GM12878 (cell line): ENCODE data around the gene RASGRF2.

ENCODE experiments used
- POLR2AphosphoS5 ChIP-seq: IDR thresholded peaks from 2 replicates; pipeline ENCODE4 v1.6.1; 2011; ENCODE audit warnings: mild to moderate bottlenecking, low read length, inconsistent platforms
- SREBF1 ChIP-seq: IDR thresholded peaks from 2 replicates; pipeline ENCODE4 v1.6.1; 2012; ENCODE audit warnings: mild to moderate bottlenecking, low read length
- TF ChIP-seq, protein P1 (sequence below), 3 experiments: IDR thresholded peaks in 2 of 3; conservative IDR thresholded peaks in 1 of 3; 2 replicates each; pipeline ENCODE4 v1.5.1; 2011; ENCODE audit warnings: low read depth in 3 of 3, low read length in 3 of 3, mild to moderate bottlenecking in 3 of 3, control low read depth in 2 of 3, moderate library complexity in 2 of 3, inconsistent platforms in 1 of 3, mixed read lengths in 1 of 3; ENCODE audit not compliant: control insufficient read depth in 2 of 3, insufficient read depth in 1 of 3; ENCODE audit errors: extremely low read depth in 1 of 3

GRCh38 chr5:81035522-81035921, 75.4 kb downstream of the RASGRF2 start:
- no peak for TF ChIP-seq SREBF1
- TF ChIP-seq POLR2AphosphoS5 = no peak
- TF ChIP-seq, protein P1, sequence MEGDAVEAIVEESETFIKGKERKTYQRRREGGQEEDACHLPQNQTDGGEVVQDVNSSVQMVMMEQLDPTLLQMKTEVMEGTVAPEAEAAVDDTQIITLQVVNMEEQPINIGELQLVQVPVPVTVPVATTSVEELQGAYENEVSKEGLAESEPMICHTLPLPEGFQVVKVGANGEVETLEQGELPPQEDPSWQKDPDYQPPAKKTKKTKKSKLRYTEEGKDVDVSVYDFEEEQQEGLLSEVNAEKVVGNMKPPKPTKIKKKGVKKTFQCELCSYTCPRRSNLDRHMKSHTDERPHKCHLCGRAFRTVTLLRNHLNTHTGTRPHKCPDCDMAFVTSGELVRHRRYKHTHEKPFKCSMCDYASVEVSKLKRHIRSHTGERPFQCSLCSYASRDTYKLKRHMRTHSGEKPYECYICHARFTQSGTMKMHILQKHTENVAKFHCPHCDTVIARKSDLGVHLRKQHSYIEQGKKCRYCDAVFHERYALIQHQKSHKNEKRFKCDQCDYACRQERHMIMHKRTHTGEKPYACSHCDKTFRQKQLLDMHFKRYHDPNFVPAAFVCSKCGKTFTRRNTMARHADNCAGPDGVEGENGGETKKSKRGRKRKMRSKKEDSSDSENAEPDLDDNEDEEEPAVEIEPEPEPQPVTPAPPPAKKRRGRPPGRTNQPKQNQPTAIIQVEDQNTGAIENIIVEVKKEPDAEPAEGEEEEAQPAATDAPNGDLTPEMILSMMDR (IDR thresholded peaks at IDR 0.05 in 2 of 3, conservative IDR thresholded peaks at IDR 0.05 in 1 of 3; ENCODE audit: control insufficient read depth in 2 of 3, extremely low read depth in 1 of 3, insufficient read depth in 1 of 3, low read depth in 3 of 3, low read length in 3 of 3) = no peak
